Sigmoid colon (tissue), 7 donors: ENCODE data around the gene HSBP1L1. TPM values are rescaled to one million over a fixed set of nuclear protein-coding genes. Genes with fewer than 3 reads are reported as not detected.
"Not testable (repeated sequence)": the region's sequence is repeated elsewhere in the genome, so short reads cannot be mapped to it uniquely, and the experiment has no call there.

Experiments
- DNase-seq: peaks from one replicate; pipeline ENCODE4 v3.0.0-alpha.2; 2019
- H3K27ac ChIP-seq, 4 donors: fragments of 200-600 bp; sonication (generic); one replicate each; pipeline ENCODE4 v1.5.1; 2016 to 2019; ENCODE audit warnings: mild to moderate bottlenecking in 1 of 4
- H3K27me3 ChIP-seq, 3 donors: fragments of 200-600 bp; sonication (generic); one replicate each; pipeline ENCODE4 v1.5.1; 2019; ENCODE audit warnings: mild to moderate bottlenecking in 1 of 3
- H3K36me3 ChIP-seq, 4 donors: fragments of 200-600 bp; sonication (generic); one replicate each; pipeline ENCODE4 v1.5.1; 2016 to 2019
- H3K4me1 ChIP-seq, 4 donors: fragments of 200-600 bp; sonication (generic); one replicate each; pipeline ENCODE4 v1.5.1; 2017 to 2019
- H3K4me3 ChIP-seq, 4 donors: fragments of 200-600 bp; sonication (generic); one replicate each; pipeline ENCODE4 v1.5.1; 2017 to 2019; ENCODE audit warnings: mild to moderate bottlenecking in 2 of 4, moderate library complexity in 1 of 4
- H3K9me3 ChIP-seq, 4 donors: fragments of 200-600 bp in 3 of 4; sonication (generic) in 3 of 4; one replicate each; pipeline versions ENCODE4 v1.5.1 to v1.6.1; 2013 to 2019
- CTCF ChIP-seq, 4 experiments: fragments of 450-650 bp in 3 of 4; fragments of 200-600 bp in 1 of 4; IDR thresholded peaks; one replicate each; pipeline ENCODE4 v1.5.1; 2016 to 2019; ENCODE audit warnings: antibody characterized with exemption in 4 of 4, mild to moderate bottlenecking in 3 of 4, moderate library complexity in 2 of 4
- EP300 ChIP-seq, 4 donors: sonication (generic); formaldehyde crosslinking; IDR thresholded peaks; one replicate each; pipeline ENCODE4 v1.6.1; 2017; ENCODE audit warnings: antibody characterized with exemption in 4 of 4
- POLR2A ChIP-seq, 2 donors: fragments of 450-650 bp; IDR thresholded peaks; one replicate each; pipeline ENCODE4 v1.6.1; 2016; ENCODE audit warnings: antibody characterized with exemption in 2 of 2, mild to moderate bottlenecking in 2 of 2, moderate library complexity in 2 of 2
- POLR2AphosphoS5 ChIP-seq, 4 donors: sonication (generic); formaldehyde crosslinking; IDR thresholded peaks; one replicate each; pipeline ENCODE4 v1.6.1; 2017; ENCODE audit warnings: antibody characterized with exemption in 4 of 4
- WGBS, 2 donors: extraction: QIAGEN DNeasy Blood & Tissue Kit; methylation state at CpG; one replicate each; pipeline ENCODE4 v1.1.7; 2013; 5-methylcytosine and 5-hydroxymethylcytosine counted together
- intact Hi-C: fragments of 100-400 bp; cut with DNase I; formaldehyde crosslinking; loops from one replicate; pipeline ENCODE4 v1.15.1; 2023
- polyA plus RNA-seq, 3 donors: library from polyadenylated mRNA; stranded (reverse); fragments of 200-250 nt; gene quantifications; one replicate each; pipeline ENCODE4 v1.2.3, GENCODE V29; 2013
- total RNA-seq, 4 donors: library from RNA; depleted of rRNA; stranded (reverse); fragments of >200 nt; gene quantifications; one replicate each; pipeline ENCODE4 v1.1.0, GENCODE V29; 2016
- donor health status: healthy with polysubstance abuse.
- donor health status: Bipolar disorder and iron deficiency.
- donor health status: healthy.

Gene HSBP1L1
- total and polyA plus RNA-seq, 7 donors = 15.8 to 86.5 (median 21.0) TPM

GRCh38 chr18:79988451-79989194 lies 24.2 kb downstream of the HSBP1L1 start, which contains the start of gene TXNL4A:
TXNL4A (minus strand) TSS chr18:79988563; CDS start chr18:79988392, 171 bp downstream.
- Histone ChIP-seq H3K36me3 (peaks cover 0 to 7% (median 0%) of the 10 kb centered on the region in 4 donors), H3K4me1 (peaks cover 3 to 24% (median 22%) of the 10 kb centered on the region in 4 donors), H3K27ac (peak within 1 kb of the TSS; percentile 91 to 98 (median 96)), H3K4me3 (peak within 1 kb of the TSS; percentile 79 to 96 (median 90)), H3K9me3 (no peaks in the 10 kb centered on the region), H3K27me3 (no peaks in the 10 kb centered on the region)
- 0 to 1% methylated on average over 71 of the region's 71 CpGs for WGBS, 2 donors
- peak; percentile 90 for DNase-seq
- intact Hi-C loops = loop anchor here (1.0 to 5.0 kb wide), 4 partner anchors 22 to 119 kb away; partner anchors contain the start of gene ADNP2
- peak; percentile 92 to 99 (median 96) for TF ChIP-seq POLR2AphosphoS5 (IDR thresholded peaks at IDR 0.05)
- TF ChIP-seq CTCF (IDR thresholded peaks at IDR 0.05) = no peak
- peak in 1 of 4 donors; percentile 25 for TF ChIP-seq EP300 (IDR thresholded peaks at IDR 0.05)
- TF ChIP-seq POLR2A (IDR thresholded peaks at IDR 0.05) = peak; percentile 79 to 92

GRCh38 chr18:79989195-79989497 lies 24.7 kb downstream of the HSBP1L1 start:
- Histone ChIP-seq H3K27ac (peak overlapping the region; percentile 91 to 98 (median 96)), H3K4me3 (peak overlapping the region; percentile 79 to 96 (median 90)), H3K36me3 (peaks cover 0 to 7% (median 0%) of the 10 kb centered on the region in 4 donors), H3K27me3 (no peaks in the 10 kb centered on the region), H3K9me3 (no peaks in the 10 kb centered on the region), H3K4me1 (peaks cover 3 to 24% (median 22%) of the 10 kb centered on the region in 4 donors)
- DNase-seq = no peak
- TF ChIP-seq POLR2A (IDR thresholded peaks at IDR 0.05) (no peak), CTCF (IDR thresholded peaks at IDR 0.05) (no peak), EP300 (IDR thresholded peaks at IDR 0.05) (no peak), POLR2AphosphoS5 (IDR thresholded peaks at IDR 0.05) (no peak)
- 21 to 51% methylated on average over 14 of the region's 14 CpGs for WGBS, 2 donors
- intact Hi-C loops = loop anchor here (1.0 to 5.0 kb wide), 3 partner anchors 21 to 118 kb away; partner anchors contain the start of gene ADNP2

GRCh38 chr18:79991494-79991893 lies 27.1 kb downstream of the HSBP1L1 start:
- 92 to 94% methylated on average over 2 of the region's 2 CpGs for WGBS, 2 donors
- Histone ChIP-seq H3K4me1 (peaks cover 0 to 20% (median 18%) of the 10 kb centered on the region in 4 donors), H3K4me3 (no peak overlapping the region), H3K9me3 (no peaks in the 10 kb centered on the region), H3K36me3 (no peaks in the 10 kb centered on the region), H3K27ac (no peak overlapping the region), H3K27me3 (no peaks in the 10 kb centered on the region)
- TF ChIP-seq POLR2AphosphoS5 (IDR thresholded peaks at IDR 0.05) (no peak), EP300 (IDR thresholded peaks at IDR 0.05) (no peak), CTCF (IDR thresholded peaks at IDR 0.05) (no peak), POLR2A (IDR thresholded peaks at IDR 0.05) (no peak)
- no peak for DNase-seq
- intact Hi-C loops = no loop called here

- 86 to 91% methylated on average over 2 of the region's 2 CpGs for WGBS, 2 donors
- H3K9me3 ChIP-seq = peaks cover 0 to 12% (median 0%) of the 10 kb centered on the region in 4 donors
- H3K27ac ChIP-seq, H3K27me3 ChIP-seq, H3K4me1 ChIP-seq, DNase-seq, H3K4me3 ChIP-seq, H3K36me3 ChIP-seq, intact Hi-C loops: not testable (repeated sequence)
Observed at GRCh38 chr18:79999701-80000100, 35.3 kb downstream of the HSBP1L1 start.

- Histone ChIP-seq H3K9me3 (peaks cover 0 to 12% (median 0%) of the 10 kb centered on the region in 4 donors), H3K4me3 (no peak overlapping the region), H3K4me1 (no peaks in the 10 kb centered on the region), H3K36me3 (no peaks in the 10 kb centered on the region), H3K27me3 (no peaks in the 10 kb centered on the region), H3K27ac (no peak overlapping the region)
- 82 to 90% methylated on average over 3 of the region's 3 CpGs for WGBS, 2 donors
- TF ChIP-seq EP300 (IDR thresholded peaks at IDR 0.05) = no peak
- TF ChIP-seq POLR2A (IDR thresholded peaks at IDR 0.05) = no peak
- no peak for TF ChIP-seq CTCF (IDR thresholded peaks at IDR 0.05)
- no peak for TF ChIP-seq POLR2AphosphoS5 (IDR thresholded peaks at IDR 0.05)
- no peak for DNase-seq
- intact Hi-C loops = no loop called here
Observed at GRCh38 chr18:80000877-80001276, 36.4 kb downstream of the HSBP1L1 start.
